ENCODE results near the gene SLC24A3.

Gene SLC24A3

DNA sequence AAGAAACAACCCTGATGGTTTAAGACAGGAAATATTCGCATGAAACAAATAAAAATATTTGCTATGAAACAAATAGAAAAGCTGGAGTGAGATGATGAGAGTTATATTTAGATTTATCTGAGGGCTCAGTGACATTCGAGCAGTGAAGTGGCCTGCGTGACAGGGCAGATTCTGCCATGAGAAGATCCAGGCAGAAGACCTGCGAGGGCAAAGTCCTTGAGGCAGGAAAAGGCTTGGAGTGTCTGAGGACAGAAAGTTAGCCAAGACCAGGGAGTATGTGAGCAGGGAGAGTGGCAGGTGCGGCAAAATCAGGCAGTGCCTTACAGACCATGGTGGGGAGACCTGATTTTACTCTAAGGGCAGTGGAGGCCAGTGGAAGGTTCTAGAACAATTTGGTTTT lies 478.7 kb downstream of the SLC24A3 start:
- Histone ChIP-seq H3K4me1 (ENCODE audit: control insufficient read depth in 1 of 2, insufficient read depth in 2 of 2, low read length in 2 of 2) (no peaks in the 10 kb centered on the region), H2BK5ac (ENCODE audit: low read depth, low read length, poor library complexity) (no peak overlapping the region), H3K4me2 (ENCODE audit: low read length) (no peak overlapping the region), H2BK120ac (ENCODE audit: insufficient read depth, low read length, poor library complexity) (peak overlapping the region; percentile 9), H3K23ac (ENCODE audit: low read length) (no peak overlapping the region), H3K9ac (ENCODE audit: low read length) (no peak overlapping the region), H3K27ac (ENCODE audit: low read depth, low read length) (no peak overlapping the region), H4K91ac (ENCODE audit: low read depth, low read length) (no peak overlapping the region), H3K79me2 (ENCODE audit: control insufficient read depth, insufficient read depth, low read length, poor library complexity) (no peaks in the 10 kb centered on the region), H3K27me3 (ENCODE audit: insufficient read depth, low read length) (no peaks in the 10 kb centered on the region), H2BK12ac (ENCODE audit: low read length) (peak overlapping the region; percentile 81), H3K36me3 (ENCODE audit: control insufficient read depth in 1 of 2, insufficient read depth in 2 of 2, low read length in 2 of 2) (no peaks in the 10 kb centered on the region), H3K4me3 (ENCODE audit: low read depth, low read length) (no peak overlapping the region), H3K14ac (ENCODE audit: low read length) (no peak overlapping the region), H3K18ac (ENCODE audit: low read length) (no peak overlapping the region), H2AFZ (ENCODE audit: insufficient read depth, low read length, poor library complexity) (no peak overlapping the region), H2AK5ac (ENCODE audit: low read length) (no peak overlapping the region), H3K79me1 (ENCODE audit: low read length) (no peaks in the 10 kb centered on the region), H3K9me3 (ENCODE audit: insufficient read depth, low read depth, low read length) (peaks cover 2% of the 10 kb centered on the region), H4K12ac (ENCODE audit: low read depth, low read length) (no peak overlapping the region), H4K8ac (ENCODE audit: low read depth, low read length) (no peak overlapping the region), H3K4ac (ENCODE audit: low read depth, low read length) (peak overlapping the region; percentile 29)
- DNase-seq, result no peak
- WGBS (ENCODE audit: extremely low coverage, insufficient coverage, insufficient read length), result no CpG with 5 or more reads among the region's 5 CpGs

DNA sequence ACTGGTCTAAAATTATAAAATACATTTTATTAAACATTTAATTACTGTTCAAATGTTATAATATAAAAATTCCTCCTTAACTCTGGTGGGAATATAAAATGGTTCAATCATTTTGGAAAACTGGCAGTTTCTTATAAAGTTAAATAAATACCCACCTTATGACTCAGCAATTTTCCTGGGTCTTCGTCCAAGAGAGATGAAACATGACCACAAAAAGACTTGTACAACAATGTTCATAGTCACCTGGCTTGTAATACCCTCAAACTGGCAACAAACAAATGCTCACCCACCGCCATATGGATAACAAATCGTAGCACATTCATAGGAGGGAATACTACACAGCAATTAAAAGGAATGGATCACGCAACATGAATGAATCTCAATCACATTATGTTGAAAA lies 479.7 kb downstream of the SLC24A3 start:
- Histone ChIP-seq H2AK5ac (ENCODE audit: low read length) (no peak overlapping the region), H3K9me3 (ENCODE audit: insufficient read depth, low read depth, low read length) (peaks cover under 1% of the 10 kb centered on the region), H3K36me3 (ENCODE audit: control insufficient read depth in 1 of 2, insufficient read depth in 2 of 2, low read length in 2 of 2) (no peaks in the 10 kb centered on the region), H3K18ac (ENCODE audit: low read length) (no peak overlapping the region), H3K4me1 (ENCODE audit: control insufficient read depth in 1 of 2, insufficient read depth in 2 of 2, low read length in 2 of 2) (no peaks in the 10 kb centered on the region), H3K79me2 (ENCODE audit: control insufficient read depth, insufficient read depth, low read length, poor library complexity) (no peaks in the 10 kb centered on the region), H4K8ac (ENCODE audit: low read depth, low read length) (no peak overlapping the region), H3K79me1 (ENCODE audit: low read length) (no peaks in the 10 kb centered on the region), H2AFZ (ENCODE audit: insufficient read depth, low read length, poor library complexity) (no peak overlapping the region), H3K27me3 (ENCODE audit: insufficient read depth, low read length) (no peaks in the 10 kb centered on the region), H2BK5ac (ENCODE audit: low read depth, low read length, poor library complexity) (no peak overlapping the region), H3K14ac (ENCODE audit: low read length) (no peak overlapping the region), H3K4me3 (ENCODE audit: low read depth, low read length) (no peak overlapping the region), H4K91ac (ENCODE audit: low read depth, low read length) (no peak overlapping the region), H2BK12ac (ENCODE audit: low read length) (no peak overlapping the region), H4K12ac (ENCODE audit: low read depth, low read length) (no peak overlapping the region), H3K27ac (ENCODE audit: low read depth, low read length) (no peak overlapping the region), H3K9ac (ENCODE audit: low read length) (no peak overlapping the region), H2BK120ac (ENCODE audit: insufficient read depth, low read length, poor library complexity) (no peak overlapping the region), H3K4me2 (ENCODE audit: low read length) (no peak overlapping the region), H3K4ac (ENCODE audit: low read depth, low read length) (no peak overlapping the region), H3K23ac (ENCODE audit: low read length) (no peak overlapping the region)
- no CpG with 5 or more reads among the region's 4 CpGs for WGBS (ENCODE audit: extremely low coverage, insufficient coverage, insufficient read length)
- DNase-seq, result no peak

DNA sequence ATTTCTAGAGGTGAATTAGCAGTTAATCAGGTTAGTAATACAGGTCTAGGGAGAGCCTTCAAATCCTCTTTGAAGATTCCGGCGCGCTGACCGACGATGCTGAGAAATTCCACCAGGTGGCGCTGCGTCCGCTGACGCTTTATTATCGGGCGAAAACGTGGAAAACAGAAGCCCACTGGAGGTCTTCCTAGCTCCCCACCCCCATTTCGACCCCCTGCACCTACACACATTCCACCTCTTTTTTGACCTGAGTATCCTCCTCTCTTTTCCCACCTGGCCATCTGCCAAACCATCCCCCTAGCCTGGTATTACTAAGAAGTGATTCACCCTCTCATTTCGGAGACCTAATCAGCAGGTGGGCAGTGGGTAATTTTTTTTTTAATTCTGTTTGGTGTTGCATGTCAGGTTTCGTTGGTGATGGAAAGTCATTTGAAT lies 480.3 kb downstream of the SLC24A3 start:
- no peak overlapping the region for H3K9ac ChIP-seq (ENCODE audit: low read length)
- DNase-seq, result peak; percentile 44 to 85
- H3K14ac ChIP-seq (ENCODE audit: low read length), result no peak overlapping the region
- no peak overlapping the region for H2AK5ac ChIP-seq (ENCODE audit: low read length)
- no peaks in the 10 kb centered on the region for H3K36me3 ChIP-seq (ENCODE audit: control insufficient read depth in 1 of 2, insufficient read depth in 2 of 2, low read length in 2 of 2)
- no peaks in the 10 kb centered on the region for H3K4me1 ChIP-seq (ENCODE audit: control insufficient read depth in 1 of 2, insufficient read depth in 2 of 2, low read length in 2 of 2)
- no peaks in the 10 kb centered on the region for H3K27me3 ChIP-seq (ENCODE audit: insufficient read depth, low read length)
- no peak overlapping the region for H3K4me3 ChIP-seq (ENCODE audit: low read depth, low read length)
- H3K18ac ChIP-seq (ENCODE audit: low read length), result no peak overlapping the region
- no peak overlapping the region for H3K4ac ChIP-seq (ENCODE audit: low read depth, low read length)
- H3K79me2 ChIP-seq (ENCODE audit: control insufficient read depth, insufficient read depth, low read length, poor library complexity), result no peaks in the 10 kb centered on the region
- no peak overlapping the region for H3K4me2 ChIP-seq (ENCODE audit: low read length)
- WGBS (ENCODE audit: extremely low coverage, insufficient coverage, insufficient read length), result no CpG with 5 or more reads among the region's 15 CpGs
- no peak overlapping the region for H3K27ac ChIP-seq (ENCODE audit: low read depth, low read length)
- H3K79me1 ChIP-seq (ENCODE audit: low read length), result no peaks in the 10 kb centered on the region
- peak overlapping the region; percentile 77 for H2BK12ac ChIP-seq (ENCODE audit: low read length)
- H2AFZ ChIP-seq (ENCODE audit: insufficient read depth, low read length, poor library complexity), result peak overlapping the region; percentile 32
- no peak overlapping the region for H2BK5ac ChIP-seq (ENCODE audit: low read depth, low read length, poor library complexity)
- H3K23ac ChIP-seq (ENCODE audit: low read length), result no peak overlapping the region
- no peak overlapping the region for H4K8ac ChIP-seq (ENCODE audit: low read depth, low read length)
- no peaks in the 10 kb centered on the region for H3K9me3 ChIP-seq (ENCODE audit: insufficient read depth, low read depth, low read length)
- H4K12ac ChIP-seq (ENCODE audit: low read depth, low read length), result no peak overlapping the region
- no peak overlapping the region for H4K91ac ChIP-seq (ENCODE audit: low read depth, low read length)
- no peak overlapping the region for H2BK120ac ChIP-seq (ENCODE audit: insufficient read depth, low read length, poor library complexity)

DNA sequence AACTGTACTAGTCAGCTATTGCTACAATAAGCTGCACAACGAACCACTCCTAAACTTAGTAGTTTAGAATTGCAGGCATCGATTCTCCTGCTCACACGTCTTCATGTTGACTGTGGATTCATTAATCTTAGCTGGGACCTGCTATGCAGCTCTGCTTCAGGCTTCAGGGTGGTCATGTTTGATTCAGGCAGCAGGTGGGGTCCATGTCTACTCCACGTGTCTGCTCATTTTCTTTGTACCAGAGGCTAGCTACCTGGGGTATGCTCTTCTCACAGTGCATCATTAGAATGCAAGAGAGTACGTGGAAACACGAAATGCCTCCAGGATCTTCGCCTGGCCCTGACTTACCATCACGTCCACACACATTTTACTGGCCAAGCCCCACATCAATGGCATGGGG lies 481.1 kb downstream of the SLC24A3 start:
- Histone ChIP-seq H3K14ac (ENCODE audit: low read length) (no peak overlapping the region), H3K79me1 (ENCODE audit: low read length) (no peaks in the 10 kb centered on the region), H3K4ac (ENCODE audit: low read depth, low read length) (no peak overlapping the region)

More for the DNA sequence above, 481.1 kb downstream of the SLC24A3 start:
- H3K4me1 ChIP-seq (ENCODE audit: control insufficient read depth in 1 of 2, insufficient read depth in 2 of 2, low read length in 2 of 2), result no peaks in the 10 kb centered on the region
- H3K27me3 ChIP-seq (ENCODE audit: insufficient read depth, low read length), result no peaks in the 10 kb centered on the region
- H4K91ac ChIP-seq (ENCODE audit: low read depth, low read length), result peak overlapping the region; percentile 8
- no peak overlapping the region for H3K4me2 ChIP-seq (ENCODE audit: low read length)
- no peak overlapping the region for H3K4me3 ChIP-seq (ENCODE audit: low read depth, low read length)
- no peak overlapping the region for H2BK5ac ChIP-seq (ENCODE audit: low read depth, low read length, poor library complexity)
- no peak overlapping the region for H4K12ac ChIP-seq (ENCODE audit: low read depth, low read length)
- no peak overlapping the region for H3K23ac ChIP-seq (ENCODE audit: low read length)
- no peaks in the 10 kb centered on the region for H3K9me3 ChIP-seq (ENCODE audit: insufficient read depth, low read depth, low read length)
- peak overlapping the region; percentile 75 for H2AK5ac ChIP-seq (ENCODE audit: low read length)
- H2AFZ ChIP-seq (ENCODE audit: insufficient read depth, low read length, poor library complexity), result no peak overlapping the region
- H4K8ac ChIP-seq (ENCODE audit: low read depth, low read length), result no peak overlapping the region
- no peak for DNase-seq
- peak overlapping the region; percentile 51 for H2BK12ac ChIP-seq (ENCODE audit: low read length)
- H3K9ac ChIP-seq (ENCODE audit: low read length), result no peak overlapping the region
- no peak overlapping the region for H3K27ac ChIP-seq (ENCODE audit: low read depth, low read length)
- no peak overlapping the region for H2BK120ac ChIP-seq (ENCODE audit: insufficient read depth, low read length, poor library complexity)
- no peak overlapping the region for H3K18ac ChIP-seq (ENCODE audit: low read length)
- H3K36me3 ChIP-seq (ENCODE audit: control insufficient read depth in 1 of 2, insufficient read depth in 2 of 2, low read length in 2 of 2), result no peaks in the 10 kb centered on the region
- no peaks in the 10 kb centered on the region for H3K79me2 ChIP-seq (ENCODE audit: control insufficient read depth, insufficient read depth, low read length, poor library complexity)
- no CpG with 5 or more reads among the region's 8 CpGs for WGBS (ENCODE audit: extremely low coverage, insufficient coverage, insufficient read length)
